GM12875 (cell line): ENCODE data around the gene CCDC154.

Experiments
- H3K4me3 ChIP-seq: one replicate; pipeline ENCODE4 v1.5.1; 2011; ENCODE audit warnings: low read depth, low read length, control low read depth
- CTCF ChIP-seq: IDR thresholded peaks from 2 replicates; pipeline ENCODE4 v1.5.1; 2011; ENCODE audit warnings: low read depth, mild to moderate bottlenecking, control low read depth, inconsistent platforms, low read length, moderate library complexity, borderline replicate concordance; ENCODE audit not compliant: insufficient read depth

The CCDC154 gene

DNA sequence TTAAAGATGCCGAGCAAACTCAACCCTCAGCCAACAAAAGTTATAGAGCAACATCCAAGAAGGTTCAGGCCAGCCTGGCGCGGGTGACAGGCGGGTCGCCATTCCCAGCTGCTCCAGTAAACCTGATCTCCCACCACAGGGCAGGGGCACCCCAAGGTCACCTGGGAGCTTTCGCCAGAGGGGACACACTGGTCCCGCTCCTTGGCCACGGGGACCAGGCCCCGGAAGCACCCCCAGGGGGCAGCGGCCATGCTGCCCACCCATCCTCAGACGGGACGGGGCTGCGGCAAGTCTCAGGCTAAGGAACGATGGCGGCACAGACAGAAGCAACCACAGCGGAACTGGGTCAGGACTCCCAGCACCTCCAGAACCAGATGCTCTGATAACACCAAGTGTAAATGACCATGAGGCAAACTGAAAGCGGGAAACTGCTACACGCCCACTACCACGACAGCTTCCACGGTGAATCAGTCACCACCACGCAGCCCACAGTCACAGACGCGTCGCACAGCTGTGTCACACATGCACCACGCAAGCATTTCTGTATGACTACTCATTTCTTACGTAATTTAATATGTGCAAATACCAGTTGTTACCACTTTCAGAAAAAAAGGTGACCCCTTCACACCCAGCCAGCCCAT lies 14.1 kb upstream of the CCDC154 start:
- TF ChIP-seq CTCF, result no peak
- H3K4me3 ChIP-seq, result no peak overlapping the region

DNA sequence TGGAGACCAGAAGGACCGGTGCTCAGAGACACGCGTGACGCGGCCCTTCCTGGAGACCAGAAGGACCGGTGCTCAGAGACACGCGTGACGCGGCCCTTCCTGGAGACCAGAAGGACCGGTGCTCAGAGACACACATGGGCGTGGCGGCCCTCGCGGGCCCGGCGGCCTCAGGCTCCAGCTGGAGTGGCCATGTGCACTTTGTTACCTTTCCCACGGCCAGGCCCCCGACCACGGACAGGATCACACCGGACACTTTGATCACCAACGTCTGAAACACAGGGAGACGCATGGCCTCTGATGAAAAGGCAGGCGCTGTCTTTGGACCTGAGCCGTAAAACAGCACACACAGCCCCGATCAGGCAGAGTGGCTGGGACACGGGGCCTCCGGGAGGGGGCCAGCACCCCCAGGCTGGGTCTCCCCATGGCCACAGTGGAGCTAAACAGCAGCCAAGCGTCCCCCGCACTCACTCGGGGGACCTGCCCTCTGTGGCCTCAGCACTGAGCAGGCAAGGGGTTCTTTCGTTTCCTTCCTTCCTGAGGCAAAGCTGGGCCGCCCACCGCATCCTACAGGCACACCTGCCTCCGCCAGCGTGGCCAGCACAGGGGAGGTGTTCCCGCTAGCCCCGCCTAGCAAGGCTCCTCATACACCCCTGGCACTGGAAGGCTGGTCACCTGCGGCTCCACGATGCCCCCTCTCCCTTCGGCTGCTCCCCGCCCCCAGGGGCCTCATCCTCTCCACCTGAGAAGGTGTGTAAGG lies 13.3 kb upstream of the CCDC154 start:
- TF ChIP-seq CTCF, result no peak
- no peak overlapping the region for H3K4me3 ChIP-seq

- H3K4me3 ChIP-seq, result no peak overlapping the region
- TF ChIP-seq CTCF, result no peak
Measured at GRCh38 chr16:1456951-1457350, 12.6 kb upstream of the CCDC154 start.

DNA sequence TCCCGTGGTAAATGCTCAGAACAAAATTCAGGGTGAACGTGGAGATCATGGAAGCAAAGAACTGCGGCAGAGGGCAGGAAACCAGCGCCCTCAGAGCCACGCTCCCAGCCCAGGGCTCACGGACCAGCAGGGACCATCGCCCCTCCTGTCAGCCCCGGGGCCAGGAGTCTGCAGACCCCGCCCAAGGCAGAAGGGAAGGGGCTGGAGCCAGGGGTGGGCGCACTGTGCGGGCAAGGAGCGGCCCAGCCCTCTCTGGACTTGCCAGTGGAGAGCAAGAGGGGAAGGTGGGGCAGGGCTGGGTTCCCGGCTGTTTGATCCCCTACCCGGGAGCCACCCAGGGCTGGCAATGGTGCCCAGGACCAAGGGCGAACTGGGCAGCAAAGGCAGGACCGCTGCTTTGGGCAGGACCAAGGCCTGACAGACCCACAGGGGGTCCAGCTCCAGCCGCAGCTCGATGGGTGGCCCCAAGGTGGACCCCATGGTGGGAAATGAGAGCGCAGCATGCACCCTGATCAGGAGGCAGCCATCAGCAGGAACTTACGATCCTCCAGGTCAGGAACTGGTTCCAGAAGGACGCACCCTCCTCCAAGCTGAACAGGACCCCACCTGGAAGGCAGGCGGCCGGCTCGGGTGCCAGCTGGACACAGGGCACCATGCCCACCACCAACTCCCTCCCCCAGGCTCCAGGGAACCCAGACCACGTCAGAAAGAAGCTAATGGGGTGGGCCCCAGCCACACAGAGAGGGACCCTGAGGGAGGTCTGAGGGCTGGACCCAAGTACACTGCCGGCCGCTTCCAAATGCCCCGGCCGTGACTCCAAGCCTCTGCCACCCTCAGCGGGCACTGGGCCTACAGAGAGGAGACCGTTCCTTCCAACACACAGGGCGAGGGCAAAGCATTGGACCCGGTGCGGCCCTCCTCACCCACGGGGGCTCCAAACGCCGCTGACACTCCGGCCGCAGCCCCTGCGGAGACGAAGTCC lies 11.1 kb upstream of the CCDC154 start:
- TF ChIP-seq CTCF, result no peak
- H3K4me3 ChIP-seq, result no peak overlapping the region

GRCh38 chr16:1454561-1454960 lies 10.2 kb upstream of the CCDC154 start:
- H3K4me3 ChIP-seq, result no peak overlapping the region
- TF ChIP-seq CTCF, result no peak

- no peak overlapping the region for H3K4me3 ChIP-seq
- TF ChIP-seq CTCF, result no peak
Measured at GRCh38 chr16:1453316-1453715, 9.0 kb upstream of the CCDC154 start.
